ENCODE data around the gene CLCA4.

The CLCA4 gene, protein sequence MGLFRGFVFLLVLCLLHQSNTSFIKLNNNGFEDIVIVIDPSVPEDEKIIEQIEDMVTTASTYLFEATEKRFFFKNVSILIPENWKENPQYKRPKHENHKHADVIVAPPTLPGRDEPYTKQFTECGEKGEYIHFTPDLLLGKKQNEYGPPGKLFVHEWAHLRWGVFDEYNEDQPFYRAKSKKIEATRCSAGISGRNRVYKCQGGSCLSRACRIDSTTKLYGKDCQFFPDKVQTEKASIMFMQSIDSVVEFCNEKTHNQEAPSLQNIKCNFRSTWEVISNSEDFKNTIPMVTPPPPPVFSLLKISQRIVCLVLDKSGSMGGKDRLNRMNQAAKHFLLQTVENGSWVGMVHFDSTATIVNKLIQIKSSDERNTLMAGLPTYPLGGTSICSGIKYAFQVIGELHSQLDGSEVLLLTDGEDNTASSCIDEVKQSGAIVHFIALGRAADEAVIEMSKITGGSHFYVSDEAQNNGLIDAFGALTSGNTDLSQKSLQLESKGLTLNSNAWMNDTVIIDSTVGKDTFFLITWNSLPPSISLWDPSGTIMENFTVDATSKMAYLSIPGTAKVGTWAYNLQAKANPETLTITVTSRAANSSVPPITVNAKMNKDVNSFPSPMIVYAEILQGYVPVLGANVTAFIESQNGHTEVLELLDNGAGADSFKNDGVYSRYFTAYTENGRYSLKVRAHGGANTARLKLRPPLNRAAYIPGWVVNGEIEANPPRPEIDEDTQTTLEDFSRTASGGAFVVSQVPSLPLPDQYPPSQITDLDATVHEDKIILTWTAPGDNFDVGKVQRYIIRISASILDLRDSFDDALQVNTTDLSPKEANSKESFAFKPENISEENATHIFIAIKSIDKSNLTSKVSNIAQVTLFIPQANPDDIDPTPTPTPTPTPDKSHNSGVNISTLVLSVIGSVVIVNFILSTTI

DNA sequence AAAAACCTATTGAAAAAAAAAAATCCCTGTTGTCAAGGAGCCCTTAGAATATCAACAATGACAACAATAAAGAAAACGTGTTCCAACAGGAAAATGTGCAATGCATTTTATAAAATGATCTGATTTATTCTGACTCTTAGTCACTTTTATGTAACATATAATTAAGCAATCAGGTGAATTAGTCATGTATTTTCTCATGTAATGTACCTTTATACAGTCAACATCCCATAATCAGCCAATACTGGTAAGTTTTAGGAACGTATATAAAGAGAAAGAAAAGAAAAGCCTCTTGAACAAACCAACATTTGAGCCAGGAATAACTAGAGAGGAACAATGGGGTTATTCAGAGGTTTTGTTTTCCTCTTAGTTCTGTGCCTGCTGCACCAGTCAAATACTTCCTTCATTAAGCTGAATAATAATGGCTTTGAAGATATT lies at the start of gene CLCA4:
CLCA4 (plus strand) TSS at position 292 of the 435 bp plus-strand sequence; CDS start at position 334, 42 bp downstream.
- no peak for DNase-seq (ENCODE audit: low spot score)

DNA sequence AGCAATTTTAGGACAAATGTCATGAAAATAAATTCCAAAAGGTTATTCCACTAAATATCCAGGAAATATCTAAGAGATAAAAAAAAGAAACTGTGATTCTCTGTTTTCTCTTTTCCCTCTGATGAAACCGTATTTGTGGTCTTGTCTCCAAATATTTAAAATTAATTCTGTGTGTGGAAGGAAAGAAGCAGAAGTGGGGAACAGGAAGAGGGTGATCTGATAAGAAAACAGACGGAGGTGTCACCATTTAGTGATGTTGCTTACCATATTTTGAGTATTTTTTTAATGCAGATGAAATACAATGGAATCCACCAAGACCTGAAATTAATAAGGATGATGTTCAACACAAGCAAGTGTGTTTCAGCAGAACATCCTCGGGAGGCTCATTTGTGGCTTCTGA lies 48.6 kb upstream of the CLCA4 start:
- DNase-seq (ENCODE audit: low spot score): no peak

DNA sequence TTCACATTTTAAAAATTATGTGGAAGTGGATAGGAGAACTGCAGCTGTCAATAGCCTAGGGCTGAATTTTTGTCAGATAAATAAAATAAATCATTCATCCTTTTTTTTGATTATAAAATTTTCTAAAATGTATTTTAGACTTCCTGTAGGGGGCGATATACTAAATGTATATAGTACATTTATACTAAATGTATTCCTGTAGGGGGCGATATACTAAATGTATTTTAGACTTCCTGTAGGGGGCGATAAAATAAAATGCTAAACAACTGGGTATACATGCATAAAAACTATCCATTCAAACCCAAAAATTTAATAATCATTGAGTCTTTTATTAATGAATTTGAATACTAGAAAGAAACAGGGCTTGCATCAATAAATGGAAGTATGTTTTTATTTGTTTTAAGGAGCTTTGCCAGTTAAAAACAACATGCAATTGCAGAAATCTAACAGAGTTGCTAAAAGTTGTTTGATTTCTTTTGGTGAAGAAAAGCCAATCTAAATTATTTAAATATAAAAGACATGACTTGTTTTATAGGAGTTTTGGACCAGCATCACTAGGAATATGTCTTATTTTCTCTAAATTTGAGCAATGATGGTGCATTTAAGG lies 46.8 kb upstream of the CLCA4 start:
- DNase-seq (ENCODE audit: low spot score): peak; percentile 58

DNA sequence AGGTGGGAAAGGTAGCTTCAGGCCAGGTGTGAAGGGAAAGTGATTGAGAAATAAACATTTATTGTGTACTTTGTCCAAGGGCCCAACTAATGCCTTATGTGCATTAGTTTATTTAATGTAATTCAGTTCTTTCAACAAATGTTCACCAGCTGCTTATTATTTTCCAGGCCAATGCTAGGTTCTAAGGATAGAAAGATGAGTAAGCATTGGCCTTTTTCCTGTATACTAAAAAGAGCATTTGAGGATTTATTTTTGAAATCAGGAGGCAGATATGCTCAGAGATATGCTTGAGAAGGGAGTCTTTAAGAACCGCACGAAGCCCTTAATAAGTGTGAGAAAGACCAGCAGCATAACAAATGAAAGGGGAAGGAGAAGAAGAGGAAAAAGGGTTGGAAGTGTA lies 46.2 kb upstream of the CLCA4 start:
- DNase-seq (ENCODE audit: low spot score): no peak

DNA sequence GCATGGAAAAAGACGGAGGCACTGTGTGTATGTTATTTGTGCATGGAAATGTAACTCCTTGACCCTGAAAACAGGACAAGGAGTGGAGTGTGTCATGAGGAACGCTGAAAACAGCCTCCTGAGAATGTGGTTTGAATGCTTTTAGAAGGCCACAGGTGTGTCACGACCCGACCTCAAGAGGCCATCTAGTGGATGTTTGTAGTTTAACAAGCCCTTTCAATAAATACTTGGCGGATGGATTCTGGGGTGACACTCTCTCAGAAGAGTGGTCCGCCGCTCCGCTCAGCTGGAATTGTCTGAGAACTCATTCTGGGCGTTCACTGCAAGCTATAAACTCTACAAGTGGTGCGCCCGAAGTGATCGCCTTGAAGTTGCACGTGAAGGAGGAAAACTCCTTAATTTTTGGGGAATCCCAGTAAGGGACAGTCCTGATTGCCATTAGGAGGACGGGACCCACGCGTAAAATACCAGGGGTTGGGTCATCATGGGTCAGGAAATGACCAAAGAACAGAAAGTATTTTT lies 44.7 kb upstream of the CLCA4 start:
- peak; percentile 65 for DNase-seq (ENCODE audit: low spot score)

DNA sequence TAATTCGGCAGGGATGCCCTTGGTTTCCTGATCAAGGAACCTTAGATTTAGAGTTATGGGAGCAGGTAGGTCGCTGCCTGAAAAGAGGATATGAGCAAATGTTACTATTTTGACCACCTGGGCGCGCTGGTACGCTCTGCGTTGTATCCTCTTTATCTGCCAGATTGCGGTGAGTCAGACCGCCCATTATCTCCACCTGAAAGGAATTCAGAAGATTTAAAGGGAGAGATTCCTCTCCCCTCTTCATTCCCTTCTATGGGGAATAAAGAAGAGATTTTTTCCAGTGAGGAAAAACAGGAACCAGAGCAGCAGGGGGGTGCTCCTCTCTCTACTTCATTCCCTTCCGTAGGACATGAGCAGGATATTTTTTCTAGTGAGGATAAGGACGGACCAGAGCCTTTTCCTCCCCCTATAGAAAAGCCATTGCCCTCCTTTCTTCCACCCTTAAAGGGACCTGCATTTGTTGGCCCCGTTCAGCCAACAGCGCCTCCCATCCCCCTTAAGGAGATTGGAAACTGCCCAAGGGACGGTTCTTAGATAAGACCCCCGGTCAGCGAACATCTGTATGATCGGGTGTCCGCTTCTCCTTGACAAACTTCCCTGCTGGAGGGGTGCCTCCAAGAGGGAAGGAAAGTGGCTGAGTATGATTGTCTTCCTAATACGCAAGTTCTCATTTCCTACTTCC lies 44.0 kb upstream of the CLCA4 start:
- peak; percentile 50 for DNase-seq (ENCODE audit: low spot score)

DNA sequence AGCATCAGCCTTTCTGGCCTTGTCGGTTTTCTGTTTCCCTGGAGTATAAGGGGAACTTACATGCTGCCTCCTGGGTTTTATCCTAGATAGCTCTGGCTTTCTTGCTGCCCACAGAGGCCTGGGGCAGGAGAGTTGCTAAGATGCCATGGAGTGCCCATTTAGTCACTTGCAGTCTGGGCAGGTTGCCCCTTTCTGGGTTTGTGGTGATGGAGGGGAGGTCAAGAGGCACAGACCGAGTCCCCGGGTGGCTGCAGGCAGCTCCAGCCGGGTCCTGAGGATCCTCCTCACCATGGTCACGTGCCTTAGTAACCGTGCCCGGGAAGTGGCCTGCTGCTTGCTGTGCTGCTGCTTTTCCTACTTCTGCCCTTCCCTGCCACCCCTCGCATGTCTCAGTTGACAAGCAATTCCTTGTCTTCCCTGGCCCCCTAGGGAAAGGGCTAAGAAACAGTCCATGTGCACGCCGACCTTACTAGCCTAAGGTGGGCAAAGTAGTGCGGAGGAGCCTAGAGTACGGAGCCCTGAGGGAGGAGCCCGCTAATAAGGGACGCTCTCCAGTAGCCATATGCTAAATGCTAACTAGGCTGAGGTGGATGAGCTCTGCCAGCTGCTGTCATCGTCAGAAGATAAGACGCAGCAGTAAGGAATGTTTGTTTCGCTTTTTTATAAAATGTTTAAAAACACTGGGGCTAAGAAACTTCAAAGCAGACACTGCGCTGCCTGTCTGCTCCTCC lies 43.3 kb upstream of the CLCA4 start:
- peak; percentile 17 for DNase-seq (ENCODE audit: low spot score)

DNA sequence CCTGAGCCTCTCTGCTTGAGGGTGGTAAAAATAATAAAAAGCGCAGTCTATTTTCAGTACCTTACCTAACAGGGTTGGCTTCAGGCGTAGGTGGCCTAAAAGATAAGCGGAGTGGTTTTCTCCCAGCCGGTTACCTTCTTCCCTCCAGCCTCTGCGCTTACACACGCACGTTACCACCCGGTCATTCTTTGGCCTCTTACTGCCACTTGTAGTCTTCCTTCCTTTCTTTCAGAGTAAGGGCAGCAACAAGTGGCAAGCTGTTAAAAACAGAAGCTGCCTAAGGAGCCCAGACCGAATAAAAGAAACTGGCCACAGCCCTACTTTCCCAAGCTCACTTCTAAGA lies 42.8 kb upstream of the CLCA4 start:
- DNase-seq (ENCODE audit: low spot score): no peak

DNA sequence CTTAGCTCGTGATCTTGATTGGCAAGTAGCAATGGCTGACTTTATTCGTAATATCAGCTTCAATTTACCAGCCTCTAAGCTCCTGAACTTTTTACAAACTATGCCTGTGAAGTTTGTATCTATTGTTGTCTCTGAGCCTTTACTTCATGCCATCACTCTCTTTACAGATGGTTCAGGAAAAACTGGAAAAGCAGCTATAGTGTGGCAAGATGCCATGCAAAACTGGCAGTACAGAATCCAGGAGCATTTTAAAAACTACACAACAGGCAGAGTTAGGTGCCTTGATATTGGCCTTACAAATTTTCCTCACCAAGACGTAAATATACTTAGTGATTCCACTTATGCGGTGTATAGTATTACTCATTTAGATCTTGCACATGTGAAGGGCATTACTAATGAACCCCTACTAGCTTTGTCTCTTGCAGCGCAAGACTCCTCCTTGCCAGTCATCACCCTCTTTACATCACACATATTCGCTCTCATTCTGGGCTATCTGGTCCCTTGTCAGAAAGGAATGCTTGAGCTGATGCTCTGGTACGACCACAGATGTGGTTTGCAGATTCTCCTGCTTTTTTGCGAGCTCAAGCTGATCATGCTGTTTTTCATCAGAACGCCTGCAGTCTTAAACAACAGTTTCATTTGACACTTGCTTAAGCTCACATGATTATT lies 41.8 kb upstream of the CLCA4 start:
- DNase-seq (ENCODE audit: low spot score): no peak

DNA sequence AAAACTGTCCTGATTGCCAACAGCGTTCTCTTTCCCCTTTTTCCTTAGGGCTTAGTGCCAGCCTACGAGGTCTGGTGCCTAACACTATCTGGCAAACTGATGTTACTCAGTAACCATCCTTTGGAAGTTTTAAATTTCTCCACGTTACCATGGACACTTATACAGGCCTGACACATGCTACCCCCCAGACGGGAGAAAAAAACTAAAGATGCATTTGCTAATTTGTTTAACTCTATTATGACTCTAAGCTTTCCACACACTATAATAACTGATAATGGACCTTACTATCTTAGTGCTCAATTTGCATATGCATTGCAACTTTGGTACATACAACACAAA lies 41.3 kb upstream of the CLCA4 start:
- no peak for DNase-seq (ENCODE audit: low spot score)

DNA sequence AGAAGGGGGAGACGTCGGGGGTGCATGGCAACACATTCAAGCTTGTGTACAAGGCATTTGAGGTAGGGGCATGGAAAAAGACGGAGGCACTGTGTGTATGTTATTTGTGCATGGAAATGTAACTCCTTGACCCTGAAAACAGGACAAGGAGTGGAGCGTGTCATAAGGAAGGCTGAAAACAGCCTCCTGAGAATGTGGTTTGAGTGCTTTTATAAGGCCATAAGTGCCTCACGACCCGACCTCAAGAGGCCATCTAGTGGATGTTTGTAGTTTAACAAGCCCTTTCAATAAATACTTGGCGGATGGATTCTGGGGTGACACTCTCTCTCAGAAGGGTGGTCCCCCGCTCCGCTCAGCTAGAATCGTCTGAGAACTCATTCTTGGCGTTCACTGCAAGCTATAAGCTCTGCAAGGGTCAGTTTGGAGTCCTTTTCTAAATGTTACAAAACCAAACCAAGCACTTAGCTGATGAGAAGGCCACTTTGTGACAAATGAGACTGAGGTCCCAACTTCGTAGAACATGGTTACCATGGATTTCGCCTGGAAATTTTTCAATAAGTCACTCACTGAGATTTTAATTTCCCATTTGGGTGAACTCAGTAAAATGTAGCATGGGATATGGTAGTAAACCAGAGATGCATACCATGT lies 38.8 kb upstream of the CLCA4 start:
- peak; percentile 12 for DNase-seq (ENCODE audit: low spot score)

DNA sequence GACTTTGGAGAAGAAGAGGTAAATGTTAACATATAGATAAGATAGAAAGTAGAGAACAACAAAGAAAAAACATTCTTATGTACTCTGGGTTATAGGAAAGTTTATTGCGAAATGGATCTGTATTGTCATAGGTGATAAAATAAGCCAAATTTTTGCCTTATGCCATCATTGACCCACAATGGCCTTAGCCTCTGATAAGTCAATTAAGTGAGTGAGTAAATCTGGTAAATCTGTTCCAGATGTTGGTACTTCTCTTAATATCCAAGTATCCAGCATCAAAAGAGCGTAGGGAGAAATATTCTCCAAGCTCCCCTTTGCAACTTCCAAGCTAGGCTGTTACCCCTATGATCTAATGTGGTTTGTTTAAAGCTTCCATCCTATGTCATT lies 38.3 kb upstream of the CLCA4 start:
- DNase-seq (ENCODE audit: low spot score): no peak

DNA sequence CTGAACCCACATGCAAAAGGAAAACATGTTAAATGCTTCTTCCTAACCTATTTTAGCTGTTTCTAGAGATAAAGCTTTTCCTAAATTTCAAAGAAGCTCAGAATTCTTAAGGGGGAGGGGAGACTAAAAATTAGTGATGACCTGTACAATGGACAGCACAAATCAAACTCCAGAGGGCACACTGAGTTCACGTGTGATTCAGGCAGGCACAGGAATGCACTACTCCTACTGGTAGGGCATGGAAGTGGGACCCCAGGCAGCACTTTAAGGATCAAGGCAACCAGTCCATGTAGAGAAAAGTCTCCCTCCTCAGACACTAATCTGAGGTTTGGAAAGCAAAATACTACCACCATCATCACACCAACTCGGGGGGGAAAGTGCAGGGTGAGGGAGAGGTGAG lies 31.3 kb upstream of the CLCA4 start:
- DNase-seq (ENCODE audit: low spot score): peak; percentile 53

DNA sequence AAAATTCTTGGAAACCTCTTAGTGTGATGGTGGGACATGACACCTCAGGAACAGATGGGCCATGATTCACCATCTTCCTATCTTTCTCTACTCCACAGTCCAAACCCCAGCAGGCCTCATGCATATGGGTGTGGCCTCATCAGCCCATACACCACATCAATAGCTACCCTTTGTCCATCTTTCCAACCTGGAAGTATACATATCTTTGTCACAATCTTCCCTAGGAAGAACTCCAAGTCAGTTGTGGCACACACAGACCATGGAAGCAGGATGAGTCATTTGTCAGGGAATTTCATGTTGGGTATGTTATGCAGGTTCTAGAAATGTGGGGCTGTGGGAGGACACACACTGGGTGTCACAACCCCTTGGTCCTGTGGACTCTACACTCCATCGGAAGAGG lies 30.5 kb upstream of the CLCA4 start:
- DNase-seq (ENCODE audit: low spot score): peak; percentile 64

DNA sequence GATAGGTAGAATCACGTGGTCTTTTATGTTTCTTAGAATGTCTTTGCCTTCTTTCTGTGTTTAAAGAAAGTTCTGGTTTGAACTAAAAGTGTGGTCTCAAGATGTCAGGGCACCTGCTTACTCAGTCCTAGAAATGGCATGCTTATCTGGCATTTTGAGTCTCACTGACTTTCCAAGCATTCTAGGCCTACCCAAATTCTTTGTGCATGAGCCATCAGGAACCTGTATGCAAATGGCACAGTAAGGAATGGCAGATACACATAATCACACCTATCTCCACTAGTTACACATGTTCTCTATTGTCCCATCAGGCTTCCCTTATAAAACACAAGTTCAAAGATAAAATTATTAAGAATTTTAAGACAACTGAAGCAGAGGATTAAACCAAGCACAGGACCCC lies 29.5 kb upstream of the CLCA4 start:
- peak; percentile 91 for DNase-seq (ENCODE audit: low spot score)

DNA sequence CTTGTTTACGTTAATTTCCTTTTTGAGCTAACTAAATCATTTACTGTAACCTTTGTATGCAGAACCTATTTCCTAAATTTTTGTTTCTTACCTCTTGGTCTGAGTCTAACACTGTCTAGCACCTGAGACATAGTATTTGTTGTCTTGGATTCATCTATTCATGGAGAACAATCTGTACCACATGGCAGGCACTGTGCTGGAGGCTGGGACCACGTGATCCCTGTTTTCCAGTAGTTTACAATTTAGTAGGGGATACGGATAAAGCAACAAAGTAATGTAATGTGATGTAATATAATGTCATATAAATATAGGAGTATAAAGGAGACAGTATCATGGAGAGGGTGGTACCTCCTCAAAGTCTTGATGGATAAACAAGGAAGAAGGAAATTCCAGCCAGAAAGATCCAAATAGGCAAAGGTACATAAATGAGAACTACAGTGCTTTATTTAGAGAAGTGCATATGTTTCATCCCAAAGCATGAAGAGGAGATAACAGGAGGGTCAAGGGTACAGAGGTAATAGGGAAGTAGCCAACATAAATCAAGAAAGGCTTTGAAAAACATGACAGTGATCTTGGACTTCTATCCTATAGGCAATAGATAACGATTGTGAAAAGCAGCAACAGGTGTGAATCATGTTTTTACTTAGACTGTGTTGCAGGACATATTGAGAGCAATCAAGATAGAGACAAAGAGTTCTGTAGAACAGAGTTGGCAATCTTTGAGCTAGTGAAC lies 25.9 kb upstream of the CLCA4 start:
- DNase-seq (ENCODE audit: low spot score): no peak

DNA sequence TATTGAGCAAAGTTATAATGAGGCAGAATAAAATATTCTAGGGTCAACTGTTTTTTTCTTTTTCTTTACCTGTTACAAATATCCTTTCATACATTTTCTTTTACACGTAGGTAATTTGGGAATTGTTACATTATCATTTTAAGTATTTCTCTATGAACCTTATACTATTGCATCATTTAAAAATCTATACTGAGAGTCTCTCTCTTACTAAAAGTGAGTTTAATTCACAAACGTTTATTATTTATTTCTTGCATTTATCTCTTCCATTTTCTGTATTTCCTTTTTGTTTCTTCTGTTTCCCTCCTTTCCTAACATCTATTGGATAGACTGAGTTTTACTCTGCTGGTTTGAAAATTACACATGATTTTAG lies 25.4 kb upstream of the CLCA4 start:
- no peak for DNase-seq (ENCODE audit: low spot score)

DNA sequence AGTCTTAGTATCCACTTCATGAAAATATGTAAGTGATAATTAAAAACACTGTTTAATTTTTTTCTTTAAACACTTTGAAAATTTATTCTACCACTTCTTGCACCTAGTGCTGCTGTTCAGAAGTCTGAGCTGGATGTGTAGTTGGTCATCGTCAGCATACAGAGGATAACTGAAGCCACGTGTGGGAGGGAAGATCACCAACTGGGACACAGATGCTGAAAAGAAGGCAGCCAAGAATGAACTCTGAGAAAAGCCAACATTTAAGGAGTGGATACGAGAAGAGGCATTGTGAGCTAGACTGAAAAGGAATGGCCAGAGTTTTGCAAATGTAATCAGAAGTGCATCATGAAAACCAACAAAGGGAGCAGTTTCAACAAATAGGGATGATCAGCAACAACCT lies 24.6 kb upstream of the CLCA4 start:
- no peak for DNase-seq (ENCODE audit: low spot score)

DNA sequence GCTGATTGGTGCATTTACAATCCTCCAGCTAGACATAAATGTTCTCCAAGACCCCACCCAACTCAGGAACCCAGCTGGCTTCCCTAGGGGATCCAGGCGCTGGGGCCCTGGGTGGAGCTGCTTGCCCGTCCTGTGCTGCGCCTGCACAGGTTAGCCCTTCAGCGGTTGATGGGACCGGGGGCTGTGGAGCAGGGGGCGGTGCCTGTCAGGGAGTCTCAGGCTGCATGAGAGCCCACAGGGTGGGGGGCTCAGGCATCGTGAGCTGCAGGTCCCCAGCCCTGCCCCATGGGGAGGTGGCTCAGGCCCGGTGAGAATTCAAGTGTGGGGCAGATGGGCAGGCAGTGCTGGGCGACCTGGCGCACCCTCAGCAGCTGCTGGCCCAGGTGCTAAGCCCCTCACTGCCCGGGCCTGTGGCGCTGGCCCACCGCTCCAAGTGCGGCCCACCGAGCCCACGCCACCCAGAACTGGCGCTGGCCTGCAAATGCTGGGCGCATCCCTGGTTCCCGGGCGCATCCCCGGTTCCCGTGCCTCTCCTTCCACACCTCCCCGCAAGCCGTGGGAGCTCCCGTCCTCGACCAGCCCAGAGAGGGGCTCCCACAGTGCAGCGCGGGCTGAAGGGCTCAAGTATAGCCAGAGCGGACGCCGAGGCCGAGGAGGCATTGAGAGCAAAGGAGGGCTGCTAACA lies 23.1 kb upstream of the CLCA4 start:
- DNase-seq (ENCODE audit: low spot score): no peak
